HG03457 (cell line): ENCODE data around the gene CACNA1H.
"Not testable (repeated sequence)": the region's sequence is repeated elsewhere in the genome, so short reads cannot be mapped to it uniquely, and the experiment has no call there.

ENCODE experiments used
- ATAC-seq: cut with Tn5 transposase; IDR thresholded peaks from one replicate; pipeline ENCODE4 v1.9.1; 2021; ENCODE audit warnings: moderate number of reproducible peaks; ENCODE audit not compliant: unreplicated experiment

The CACNA1H gene

DNA sequence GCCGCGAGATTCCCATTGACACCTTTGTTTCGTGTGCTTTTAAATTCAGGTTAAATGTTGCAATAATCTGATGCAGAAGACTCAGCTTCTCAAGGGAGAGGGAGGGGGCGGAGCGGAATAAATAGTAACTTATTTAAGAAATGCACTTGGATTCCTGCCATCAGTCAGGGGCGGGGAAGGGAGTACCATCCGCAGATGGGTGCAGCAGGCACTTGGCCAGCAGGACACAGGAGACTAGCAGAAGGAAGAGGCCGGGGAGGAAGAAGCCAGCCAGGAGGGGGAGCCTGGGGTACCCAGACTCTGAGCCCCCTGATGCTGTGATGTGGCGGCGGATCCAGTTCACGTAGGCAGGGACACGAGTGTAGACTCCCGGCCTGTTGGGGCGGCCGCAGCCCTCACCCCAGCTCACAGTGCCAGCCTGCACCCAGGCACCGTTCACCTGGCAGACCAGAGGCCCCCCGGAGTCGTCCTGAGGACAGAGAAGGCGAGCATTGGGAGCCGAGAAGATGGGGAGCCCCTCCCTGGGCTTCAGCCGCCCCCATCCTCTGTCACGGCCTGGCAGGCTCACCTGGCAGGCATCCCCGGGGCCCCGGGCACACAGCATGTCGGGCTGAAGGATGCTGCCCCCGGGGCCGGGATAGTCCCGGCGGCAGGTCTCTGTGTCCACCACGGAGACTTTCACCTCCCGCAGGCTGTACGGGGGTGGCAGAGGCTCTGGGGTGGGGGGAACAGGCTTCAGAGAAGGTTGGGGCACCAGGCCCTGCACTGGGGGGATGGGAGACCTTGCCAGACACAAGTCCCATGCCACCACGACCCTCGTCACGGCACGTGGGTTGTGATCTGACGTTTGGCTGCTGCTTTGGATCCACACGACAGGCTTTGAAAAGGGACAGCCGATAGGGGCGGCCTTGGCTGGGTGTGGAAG, 69.0 kb downstream of the CACNA1H start:
- ATAC-seq, result no peak

- ATAC-seq, result no peak
These were observed 69.8 kb downstream of the CACNA1H start for GRCh38 chr16:1222553-1223354.

DNA sequence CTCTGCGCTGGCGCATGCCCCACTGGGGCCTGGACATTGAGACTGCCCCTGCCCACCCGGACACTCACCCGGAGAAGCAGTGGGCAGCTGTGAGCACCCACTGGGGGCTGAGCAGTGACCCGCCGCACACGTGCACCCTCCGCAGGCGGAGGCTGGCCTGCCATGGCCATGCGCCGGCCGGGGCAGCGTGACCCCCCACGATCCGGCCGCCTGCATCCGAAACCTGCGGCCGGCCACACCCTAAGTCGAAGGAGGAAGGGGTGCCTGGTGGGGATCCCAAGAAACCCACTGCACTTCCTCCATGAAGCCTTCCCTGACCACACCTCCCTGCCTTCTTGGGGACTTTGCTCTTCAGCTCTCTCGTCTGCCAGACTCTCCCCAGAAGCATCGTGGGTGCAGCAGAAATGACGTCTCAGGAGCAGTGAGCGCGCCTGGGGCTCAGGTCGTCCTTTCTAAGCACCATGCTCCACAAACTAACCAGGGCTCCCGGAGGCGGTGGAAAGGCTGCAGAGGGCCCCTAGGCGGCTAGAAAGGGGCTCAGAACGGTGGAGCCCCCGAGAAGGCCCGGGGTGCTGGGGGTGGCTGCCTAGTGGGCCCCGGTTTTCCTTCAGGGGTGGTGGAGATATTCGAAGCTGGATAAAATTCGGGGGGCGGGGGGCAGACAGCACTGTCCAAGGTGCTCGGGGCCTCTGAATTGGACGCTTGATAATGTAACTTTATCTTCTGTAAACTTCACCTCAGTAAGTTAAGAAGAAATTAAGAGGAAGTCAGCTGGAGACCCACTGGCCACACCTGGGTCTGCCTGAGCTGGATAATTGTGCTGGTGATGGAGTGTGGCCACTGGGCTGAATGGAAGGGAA, 70.7 kb downstream of the CACNA1H start:
- no peak for ATAC-seq

DNA sequence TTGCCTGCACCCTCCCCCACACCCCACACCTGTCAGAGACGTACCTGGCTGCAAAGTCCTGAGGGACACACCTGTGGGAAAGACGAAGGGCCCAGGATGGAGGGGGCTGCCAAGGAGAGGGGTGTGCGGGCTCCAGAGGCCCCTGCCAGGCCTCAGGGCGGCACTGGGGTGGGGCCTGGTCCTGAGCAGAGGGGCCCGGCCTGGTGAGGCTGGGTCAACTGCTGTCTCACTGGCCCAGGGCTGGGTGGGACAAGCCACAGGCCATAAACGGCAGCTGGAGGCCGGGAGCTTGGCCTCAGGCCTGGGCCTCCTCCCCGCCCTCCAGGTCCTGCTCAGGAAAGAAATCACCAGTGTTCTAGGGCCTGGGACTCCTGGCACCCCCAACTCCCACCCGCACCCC, 71.7 kb downstream of the CACNA1H start:
- no peak for ATAC-seq

DNA sequence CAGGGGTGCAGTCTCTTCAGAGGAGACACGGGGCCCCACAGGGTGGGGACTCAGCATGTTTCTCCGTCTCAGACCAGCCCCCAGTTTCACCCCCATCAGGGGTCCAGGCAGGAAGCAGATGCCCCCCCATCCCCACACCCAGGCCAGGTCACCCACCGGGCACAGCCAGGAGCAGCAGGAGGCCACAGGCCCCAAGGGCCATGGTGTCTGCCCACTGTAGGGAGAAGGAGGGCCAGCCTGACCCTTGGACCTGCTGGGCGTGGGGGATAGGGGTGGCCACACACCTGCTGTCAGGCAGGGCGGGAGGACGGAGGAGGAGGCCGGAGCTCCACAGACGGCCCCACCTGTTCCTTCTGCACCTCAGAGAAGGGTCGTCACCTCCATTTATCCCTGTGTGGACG, 72.1 kb downstream of the CACNA1H start, which contains the start of gene TPSG1:
Gene TPSG1, minus strand, starts transcription at position 218 of the 401 bp plus-strand sequence. Its CDS starts 16 bp downstream, at position 202.
- ATAC-seq, result no peak

- ATAC-seq, result not testable (repeated sequence)
These were observed 72.9 kb downstream of the CACNA1H start for GRCh38 chr16:1225728-1226311.

DNA sequence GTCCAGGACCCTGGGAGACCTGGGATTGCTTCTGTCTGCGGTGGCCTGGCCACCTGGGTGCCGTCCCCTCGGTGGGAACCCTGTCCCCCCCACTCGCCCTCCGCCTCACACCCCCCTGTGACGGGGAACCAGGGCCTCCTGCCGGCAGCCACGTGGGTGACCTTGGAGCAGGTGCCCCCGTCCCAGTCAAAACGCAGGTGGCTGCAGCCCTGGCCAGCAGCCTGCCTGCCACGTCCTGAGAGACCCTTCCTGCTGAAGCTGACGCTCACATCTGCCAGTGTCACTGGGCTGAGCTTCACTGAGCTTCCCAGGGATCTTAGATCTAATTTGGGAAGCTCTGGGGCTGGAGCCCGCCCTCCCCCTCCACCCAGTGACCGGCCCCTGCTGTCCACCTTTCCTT, 73.8 kb downstream of the CACNA1H start:
- ATAC-seq, result not testable (repeated sequence)

DNA sequence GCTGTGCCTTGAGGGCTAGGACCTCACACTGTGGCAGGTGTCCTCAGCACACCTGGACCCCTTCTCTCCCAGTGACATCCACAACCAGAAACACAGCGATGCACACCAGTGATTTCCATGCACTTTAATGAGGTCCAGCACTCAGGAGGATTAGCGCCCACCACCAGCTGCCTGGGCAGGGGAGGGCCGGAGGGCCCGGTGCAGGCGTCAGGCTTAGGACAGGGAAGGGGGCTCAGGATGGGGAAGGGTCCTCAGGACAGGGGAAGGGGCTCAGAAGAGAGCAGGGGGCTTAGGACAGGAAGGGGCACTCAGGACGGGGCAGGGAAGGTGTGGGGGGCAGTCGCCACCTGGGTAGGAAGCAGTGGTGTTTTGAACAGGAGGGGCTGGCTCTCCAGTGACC, 75.3 kb downstream of the CACNA1H start:
- not testable (repeated sequence) for ATAC-seq

DNA sequence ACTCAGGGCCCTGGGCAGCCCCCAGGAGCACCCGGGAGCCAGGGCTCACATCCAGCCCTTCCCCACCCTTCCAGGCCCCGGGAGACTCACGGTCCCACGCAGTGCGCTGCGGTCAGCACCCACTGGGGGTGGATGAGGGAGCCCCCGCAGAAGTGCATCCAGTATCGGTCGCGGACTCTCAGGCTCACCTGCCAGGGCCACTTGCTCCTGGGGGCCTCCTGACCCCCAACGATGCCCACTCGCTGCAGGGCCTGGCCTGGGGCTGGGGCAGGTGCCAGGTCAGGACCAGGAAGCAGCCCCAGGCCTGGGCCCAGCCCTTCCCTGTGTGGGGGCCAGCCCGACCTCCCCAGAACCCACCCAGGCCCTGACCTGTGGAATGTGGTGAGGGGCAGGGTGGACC, 76.6 kb downstream of the CACNA1H start:
- not testable (repeated sequence) for ATAC-seq

DNA sequence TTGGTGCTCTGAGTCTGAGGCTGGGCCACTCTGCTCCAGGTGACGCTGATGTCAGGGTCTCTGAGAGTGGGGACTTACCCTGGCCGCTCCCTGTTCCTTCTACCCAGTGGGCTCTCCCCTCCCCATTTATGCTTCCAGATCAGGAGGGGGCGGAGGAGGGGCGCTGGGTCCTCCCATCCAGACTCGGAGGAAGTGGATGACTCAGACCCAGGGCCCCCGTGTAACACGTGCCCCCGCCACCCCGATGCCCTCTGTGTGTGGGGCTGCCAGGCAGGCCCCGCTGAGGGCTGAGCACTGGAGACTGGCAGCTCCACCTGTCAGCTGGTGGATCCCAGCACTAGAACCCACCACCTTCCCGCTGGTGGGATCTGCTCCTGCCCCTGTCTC, 77.2 kb downstream of the CACNA1H start, which contains the start of gene TPSB2:
Gene TPSB2, minus strand, starts transcription at position 101 of the 387 bp plus-strand sequence. CDS start 233 bp downstream, outside the sequence.
- ATAC-seq, result not testable (repeated sequence)

GRCh38 chr16:1230471-1231212, 77.7 kb downstream of the CACNA1H start:
- not testable (repeated sequence) for ATAC-seq

DNA sequence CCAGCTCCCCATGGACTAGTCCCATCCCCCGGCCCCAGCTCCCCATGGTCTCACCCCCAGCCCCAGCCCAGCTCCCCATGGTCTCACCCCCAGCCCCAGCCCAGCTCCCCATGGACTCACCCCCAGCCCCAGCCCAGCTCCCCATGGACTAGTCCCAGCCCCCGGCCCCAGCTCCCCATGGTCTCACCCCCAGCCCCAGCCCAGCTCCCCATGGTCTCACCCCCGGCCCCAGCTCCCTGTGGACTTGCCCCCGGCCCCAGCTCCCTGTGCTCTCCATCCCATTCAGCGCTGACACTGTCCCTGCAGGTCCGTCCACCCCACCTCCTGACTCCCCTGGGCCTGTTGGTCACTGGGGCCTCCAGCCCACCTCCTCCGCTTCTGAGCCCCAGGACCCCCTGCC, 78.4 kb downstream of the CACNA1H start:
- ATAC-seq, result not testable (repeated sequence)

DNA sequence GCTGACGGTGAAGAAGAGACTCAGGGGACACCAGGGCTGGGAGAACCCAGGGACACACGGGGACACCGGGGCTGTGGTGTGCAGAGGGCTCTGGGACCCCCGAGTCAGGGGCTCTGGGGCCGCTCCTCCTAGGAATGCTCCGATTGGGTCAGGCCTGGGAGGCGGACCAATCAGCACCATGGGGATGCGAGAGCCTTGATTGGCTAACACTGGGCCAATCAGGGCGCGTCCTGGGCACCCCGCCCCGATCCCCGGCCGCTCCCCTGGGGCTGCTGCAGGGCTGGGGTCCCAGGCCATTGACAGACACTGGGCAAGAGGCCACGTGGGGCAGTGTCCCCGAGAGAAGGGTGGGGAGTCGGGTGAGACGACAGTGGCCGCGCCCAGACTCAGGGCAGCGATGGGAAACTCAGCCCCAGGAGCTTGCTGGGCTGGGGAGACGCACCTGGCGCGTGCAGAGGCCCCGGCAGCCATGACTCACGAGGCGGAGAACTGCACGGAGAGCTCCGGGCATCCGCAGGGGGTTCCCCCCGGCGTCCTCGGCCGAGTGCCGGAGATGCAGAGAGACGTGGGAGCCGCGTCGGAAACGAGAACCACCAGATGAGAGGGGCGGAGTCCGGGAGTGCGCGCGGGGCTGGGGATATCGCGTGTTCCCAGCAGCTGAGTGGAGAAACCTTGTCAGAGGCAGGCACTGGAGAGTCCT, 79.3 kb downstream of the CACNA1H start:
- not testable (repeated sequence) for ATAC-seq

DNA sequence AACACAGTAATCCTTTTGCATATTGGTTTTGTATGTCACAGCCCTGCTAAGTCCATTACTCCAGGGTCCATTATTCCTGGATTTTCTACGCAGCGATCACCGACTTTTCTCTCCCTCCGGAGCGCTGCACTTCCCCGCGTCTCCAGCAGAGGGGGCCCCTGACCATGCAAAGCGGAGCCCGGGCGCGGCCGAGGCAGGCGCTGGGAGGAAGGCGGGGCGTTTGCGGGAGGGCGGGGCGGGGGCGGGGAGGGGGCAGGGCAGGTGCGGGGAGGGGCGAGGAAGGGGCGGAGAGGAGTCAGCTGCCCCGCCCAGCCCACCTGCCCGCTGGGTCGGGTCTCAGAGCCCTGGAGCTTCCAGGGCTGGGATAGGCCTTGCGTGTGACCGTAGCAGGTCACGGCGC, 83.8 kb downstream of the CACNA1H start:
- ATAC-seq, result not testable (repeated sequence)

GRCh38 chr16:1237990-1238389, 85.1 kb downstream of the CACNA1H start:
- ATAC-seq, result no peak

DNA sequence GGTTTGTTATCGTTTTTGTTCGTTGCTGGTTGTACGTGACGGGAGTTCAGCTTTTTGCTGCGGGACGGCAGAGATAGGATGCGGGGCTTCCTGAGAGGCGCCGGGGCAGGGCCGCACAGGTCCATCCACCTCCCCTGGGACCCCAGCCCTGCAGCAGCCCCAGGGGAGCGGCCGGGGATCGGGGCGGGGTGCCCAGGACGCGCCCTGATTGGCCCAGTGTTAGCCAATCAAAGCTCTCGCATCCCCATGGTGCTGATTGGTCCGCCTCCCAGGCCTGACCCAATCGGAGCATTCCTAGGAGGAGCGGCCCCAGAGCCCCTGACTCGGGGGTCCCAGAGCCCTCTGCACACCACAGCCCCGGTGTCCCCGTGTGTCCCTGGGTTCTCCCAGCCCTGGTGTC, 86.0 kb downstream of the CACNA1H start:
- ATAC-seq, result not testable (repeated sequence)

DNA sequence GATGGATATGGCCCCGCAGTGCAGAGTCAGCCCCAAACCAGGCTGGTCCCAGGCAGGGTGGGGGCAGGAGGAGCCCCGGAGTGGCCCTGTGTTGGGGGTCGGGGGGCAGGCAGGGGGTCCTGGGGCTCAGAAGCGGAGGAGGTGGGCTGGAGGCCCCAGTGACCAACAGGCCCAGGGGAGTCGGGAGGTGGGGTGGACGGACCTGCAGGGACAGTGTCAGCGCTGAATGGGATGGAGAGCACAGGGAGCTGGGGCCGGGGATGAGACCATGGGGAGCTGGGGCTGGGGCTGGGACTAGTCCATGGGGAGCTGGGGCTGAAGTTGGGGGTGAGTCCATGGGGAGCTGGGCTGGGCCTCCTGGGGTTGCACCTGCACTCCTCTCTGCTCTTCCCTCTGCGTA, 86.7 kb downstream of the CACNA1H start:
- not testable (repeated sequence) for ATAC-seq

DNA sequence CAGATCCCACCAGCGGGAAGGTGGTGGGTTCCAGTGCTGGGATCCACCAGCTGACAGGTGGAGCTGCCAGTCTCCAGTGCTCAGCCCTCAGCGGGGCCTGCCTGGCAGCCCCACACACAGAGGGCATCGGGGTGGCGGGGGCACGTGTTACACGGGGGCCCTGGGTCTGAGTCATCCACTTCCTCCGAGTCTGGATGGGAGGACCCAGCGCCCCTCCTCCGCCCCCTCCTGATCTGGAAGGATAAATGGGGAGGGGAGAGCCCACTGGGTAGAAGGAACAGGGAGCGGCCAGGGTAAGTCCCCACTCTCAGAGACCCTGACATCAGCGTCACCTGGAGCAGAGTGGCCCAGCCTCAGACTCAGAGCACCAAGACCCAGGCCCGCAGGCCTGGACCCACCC, 87.5 kb downstream of the CACNA1H start, which contains the start of gene TPSAB1:
Gene TPSAB1, plus strand, starts transcription at position 270 of the 400 bp plus-strand sequence. CDS start 234 bp downstream, outside the sequence.
- ATAC-seq, result not testable (repeated sequence)

- ATAC-seq, result not testable (repeated sequence)
These were observed 88.2 kb downstream of the CACNA1H start for GRCh38 chr16:1241081-1241480.
